ENCODE results near the gene CD44. TPM values are rescaled to one million over a fixed set of nuclear protein-coding genes. Genes with fewer than 3 reads are reported as not detected.
A peak's percentile ranks its signal among the peaks of the same experiment; 100 is the strongest.
"Not testable (repeated sequence)": the region's sequence is repeated elsewhere in the genome, so short reads cannot be mapped to it uniquely, and the experiment has no call there.

The CD44 gene
- total RNA-seq (2014; rRNA removed; shearing (Covaris generic)) (405 and 506 TPM in 2 replicates), polyA plus RNA-seq (2016; fragmentation: Nextera tagmentation; extraction: Ambion mirVana) (519 and 523 TPM in 2 replicates)

- Histone ChIP-seq H3K27me3 (replicated peaks; ENCODE audit: insufficient read depth) (no peaks in the 10 kb centered on the region), H3K27ac (peak within 1 kb of the TSS; percentile 97), H3K9me3 (ENCODE audit: low read depth) (no peaks in the 10 kb centered on the region), H3K9me2 (ENCODE audit: insufficient read depth) (no peaks in the 10 kb centered on the region), H4K20me1 (ENCODE audit: insufficient read depth) (no peaks in the 10 kb centered on the region), H3K9ac (peak within 1 kb of the TSS; percentile 99), H3F3A (ENCODE audit: insufficient read depth) (peaks cover 72% of the 10 kb centered on the region), H2AFZ (peak within 1 kb of the TSS; percentile 67), H3K4me2 (ENCODE audit: unreplicated experiment) (peak within 1 kb of the TSS; percentile 95), H3K4me3 (peak within 1 kb of the TSS; percentile 95), H3K79me2 (ENCODE audit: insufficient read depth) (peaks cover 60% of the 10 kb centered on the region), H3K4me1 (ENCODE audit: insufficient read depth) (peaks cover 35% of the 10 kb centered on the region), H3K36me3 (ENCODE audit: low read depth) (peaks cover 8% of the 10 kb centered on the region; the same call in 1 of the 2 replicates)
- 1% methylated on average over 49 to 55 of the region's 55 CpGs for WGBS, 2 experiments (ENCODE audit: low coverage in 1 of 2, low lambda C conversion rate in 2 of 2, missing lambda C conversion rate in 2 of 2)
- in situ Hi-C loops (cut with MboI) = no loop called here
- TF ChIP-seq EZH2 (IDR thresholded peaks at IDR 0.05; ENCODE audit: insufficient read depth, poor library complexity, severe bottlenecking) (no peak), EZH2phosphoT487 (IDR thresholded peaks at IDR 0.05; ENCODE audit: insufficient read depth, low read depth) (0 out of 2 replicates have a peak, but pooled peaks have one; percentile 35)
- DNase-seq = peak; percentile 96
Observed at GRCh38 chr11:35138943-35139721, at the start of gene CD44. Gene CD44 (plus strand): TSS chr11:35139171. CDS start chr11:35139304, 133 bp downstream.

DNA sequence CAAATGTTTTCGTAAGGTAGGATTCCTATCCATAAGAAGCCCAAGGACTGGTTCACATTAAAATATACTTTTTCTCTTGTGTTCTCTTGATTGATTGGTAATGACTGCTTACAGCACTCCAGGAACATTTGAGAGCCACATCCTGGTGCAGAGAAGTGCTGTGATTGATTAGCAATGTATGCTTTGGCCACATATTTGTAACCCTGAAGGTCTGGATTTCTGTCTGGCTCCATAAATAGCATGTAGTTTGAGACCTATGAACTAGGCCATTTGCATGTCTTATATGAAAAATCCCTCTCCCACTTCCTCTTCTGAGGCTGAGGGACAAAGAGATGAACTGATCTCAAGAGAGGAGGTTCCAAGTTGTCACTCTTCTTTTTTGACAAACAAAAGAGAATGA, 49.3 kb upstream of the CD44 start:
- peaks cover 8% of the 10 kb centered on the region for H3F3A ChIP-seq (ENCODE audit: insufficient read depth)
- H4K20me1 ChIP-seq (ENCODE audit: insufficient read depth) = no peaks in the 10 kb centered on the region
- no peak overlapping the region for H3K4me2 ChIP-seq (ENCODE audit: unreplicated experiment)
- no peaks in the 10 kb centered on the region for H3K9me3 ChIP-seq (ENCODE audit: low read depth)
- no peaks in the 10 kb centered on the region for H3K9me2 ChIP-seq (ENCODE audit: insufficient read depth)
- H3K79me2 ChIP-seq (ENCODE audit: insufficient read depth) = no peaks in the 10 kb centered on the region
- H3K4me3 ChIP-seq = no peak overlapping the region
- WGBS, 2 experiments (ENCODE audit: low coverage in 1 of 2, low lambda C conversion rate in 2 of 2, missing lambda C conversion rate in 2 of 2) = 98 to 100% methylated on average over 1 of the region's 1 CpG
- no peak overlapping the region for H2AFZ ChIP-seq
- TF ChIP-seq EZH2 (IDR thresholded peaks at IDR 0.05; ENCODE audit: insufficient read depth, poor library complexity, severe bottlenecking) = no peak
- in situ Hi-C loops (cut with MboI) = no loop called here
- no peaks in the 10 kb centered on the region for H3K36me3 ChIP-seq (ENCODE audit: low read depth)
- H3K4me1 ChIP-seq (ENCODE audit: insufficient read depth) = peaks cover 16% of the 10 kb centered on the region
- no peak for DNase-seq
- H3K27me3 ChIP-seq (replicated peaks; ENCODE audit: insufficient read depth) = no peaks in the 10 kb centered on the region
- H3K27ac ChIP-seq = no peak overlapping the region
- H3K9ac ChIP-seq = no peak overlapping the region

DNA sequence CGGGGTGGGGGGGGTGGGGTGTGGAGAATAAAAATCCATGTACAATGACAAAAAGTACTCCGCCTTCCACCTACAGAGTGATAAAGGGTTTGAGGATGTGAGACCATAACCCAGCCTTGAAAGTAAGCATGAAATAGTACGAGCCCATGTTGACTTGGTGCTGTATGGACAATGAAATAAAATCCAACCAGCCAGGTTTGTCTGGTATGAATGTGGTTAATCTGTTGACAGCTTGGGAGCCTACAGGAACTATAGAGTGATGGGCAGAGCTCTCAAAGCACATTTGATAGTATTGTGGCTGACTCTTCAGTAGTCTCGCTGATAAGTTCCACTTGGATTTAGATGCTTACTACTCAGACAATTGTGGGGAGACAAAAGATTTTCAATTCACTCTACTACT, 48.8 kb upstream of the CD44 start:
- Histone ChIP-seq H3K4me3 (no peak overlapping the region), H3K4me1 (ENCODE audit: insufficient read depth) (peaks cover 14% of the 10 kb centered on the region), H3F3A (ENCODE audit: insufficient read depth) (peaks cover 5% of the 10 kb centered on the region; the same call in 1 of the 2 replicates), H3K36me3 (ENCODE audit: low read depth) (no peaks in the 10 kb centered on the region), H3K27me3 (replicated peaks; ENCODE audit: insufficient read depth) (no peaks in the 10 kb centered on the region), H2AFZ (no peak overlapping the region), H3K9ac (no peak overlapping the region), H4K20me1 (ENCODE audit: insufficient read depth) (no peaks in the 10 kb centered on the region), H3K9me2 (ENCODE audit: insufficient read depth) (no peaks in the 10 kb centered on the region), H3K79me2 (ENCODE audit: insufficient read depth) (no peaks in the 10 kb centered on the region), H3K9me3 (ENCODE audit: low read depth) (no peaks in the 10 kb centered on the region), H3K27ac (no peak overlapping the region), H3K4me2 (ENCODE audit: unreplicated experiment) (no peak overlapping the region)
- in situ Hi-C loops (cut with MboI) = no loop called here
- no peak for DNase-seq
- TF ChIP-seq EZH2 (IDR thresholded peaks at IDR 0.05; ENCODE audit: insufficient read depth, poor library complexity, severe bottlenecking) = no peak
- TF ChIP-seq EZH2phosphoT487 (IDR thresholded peaks at IDR 0.05; ENCODE audit: insufficient read depth, low read depth) = no peak
- 97 to 100% methylated on average over 4 of the region's 4 CpGs for WGBS, 2 experiments (ENCODE audit: low coverage in 1 of 2, low lambda C conversion rate in 2 of 2, missing lambda C conversion rate in 2 of 2)

GRCh38 chr11:35090991-35091390, 48.0 kb upstream of the CD44 start:
- H3K27ac ChIP-seq; H3K9ac ChIP-seq; H3K4me2 ChIP-seq (ENCODE audit: unreplicated experiment); H4K20me1 ChIP-seq (ENCODE audit: insufficient read depth); H3K36me3 ChIP-seq (ENCODE audit: low read depth); H3K9me2 ChIP-seq (ENCODE audit: insufficient read depth); H2AFZ ChIP-seq; H3K4me3 ChIP-seq; H3K9me3 ChIP-seq (ENCODE audit: low read depth); H3K27me3 ChIP-seq (replicated peaks; ENCODE audit: insufficient read depth); H3F3A ChIP-seq (ENCODE audit: insufficient read depth); in situ Hi-C loops (cut with MboI); H3K79me2 ChIP-seq (ENCODE audit: insufficient read depth); DNase-seq: not testable (repeated sequence)
- 76 to 78% methylated on average over 6 of the region's 6 CpGs for WGBS, 2 experiments (ENCODE audit: low coverage in 1 of 2, low lambda C conversion rate in 2 of 2, missing lambda C conversion rate in 2 of 2)
- H3K4me1 ChIP-seq (ENCODE audit: insufficient read depth) = peaks cover 14% of the 10 kb centered on the region; the same call in 1 of the 2 replicates

Measured in GM23248 (cell line).